GM19395 (cell line): ENCODE results near the gene MCFD2.

Experiments
- ATAC-seq: cut with Tn5 transposase; IDR thresholded peaks from one replicate; pipeline ENCODE4 v1.9.1; 2021; ENCODE audit warnings: mild to moderate bottlenecking, moderate library complexity; ENCODE audit not compliant: unreplicated experiment

Gene MCFD2

DNA sequence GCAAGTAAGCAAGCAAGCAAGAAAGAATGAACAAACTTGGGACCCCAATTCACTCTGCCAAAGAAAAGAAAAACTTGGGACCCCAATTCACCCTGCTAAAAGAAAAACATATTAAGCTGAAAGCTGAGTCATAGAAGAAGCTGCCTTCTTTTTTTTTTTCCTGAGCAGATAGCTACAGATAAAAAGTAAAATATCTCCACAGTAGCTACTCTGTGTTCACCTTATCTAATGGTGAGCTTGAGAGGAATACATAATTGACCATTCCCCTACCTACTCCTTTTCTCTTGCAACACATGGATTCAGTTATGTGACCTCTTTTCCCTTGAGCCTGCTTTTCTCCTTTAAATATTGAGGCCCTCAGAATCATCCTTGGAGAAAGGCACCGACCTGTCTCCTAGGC lies 63.0 kb downstream of the MCFD2 start:
- no peak for ATAC-seq

DNA sequence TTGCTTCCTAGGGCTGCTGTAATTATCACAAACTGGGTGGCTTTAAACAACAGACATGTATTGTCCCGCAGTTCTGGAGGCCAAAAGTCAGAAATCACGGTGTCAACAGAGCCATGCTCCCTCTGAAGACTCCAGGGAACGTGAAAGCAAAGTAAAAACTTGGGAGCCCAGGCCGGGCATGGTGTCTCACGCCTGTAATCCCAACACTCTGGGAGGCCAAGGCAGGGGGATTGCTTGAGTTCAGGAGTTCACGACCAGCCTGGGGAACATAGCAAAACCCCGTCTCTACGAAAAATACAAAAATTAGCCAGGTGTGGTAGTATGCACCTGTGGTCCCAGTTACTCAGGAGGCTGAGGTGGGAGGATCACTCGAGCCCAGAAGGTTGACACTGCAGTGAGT lies 63.5 kb downstream of the MCFD2 start:
- no peak for ATAC-seq
